ENCODE data around the gene SETD7. TPM values are rescaled to one million over a fixed set of nuclear protein-coding genes. Genes with fewer than 3 reads are reported as not detected.

SETD7 gene
- total RNA-seq, 6 donors from 2014 or later: 17.8 to 45.6 (median 34.0) TPM

- DNase-seq: no peak
- TF ChIP-seq EP300 (IDR thresholded peaks at IDR 0.05) (no peak), CTCF (IDR thresholded peaks at IDR 0.05) (no peak), POLR2A (IDR thresholded peaks at IDR 0.05) (no peak), POLR2AphosphoS5 (IDR thresholded peaks at IDR 0.05) (no peak)
- no peak for ATAC-seq (ENCODE audit: low FRiP score in 2 of 2)
- Histone ChIP-seq H3K9me3 (no peaks in the 10 kb centered on the region), H3K27me3 (no peaks in the 10 kb centered on the region), H3K36me3 (no peaks in the 10 kb centered on the region), H3K27ac (no peak overlapping the region), H3K4me1 (peaks cover 0 to 9% (median 0%) of the 10 kb centered on the region in 4 donors), H3K4me3 (no peak overlapping the region)
- WGBS, 2 donors: 88 to 91% methylated on average over 4 of the region's 4 CpGs
Observed at GRCh38 chr4:139600662-139601061, 44.6 kb upstream of the SETD7 start.

DNA sequence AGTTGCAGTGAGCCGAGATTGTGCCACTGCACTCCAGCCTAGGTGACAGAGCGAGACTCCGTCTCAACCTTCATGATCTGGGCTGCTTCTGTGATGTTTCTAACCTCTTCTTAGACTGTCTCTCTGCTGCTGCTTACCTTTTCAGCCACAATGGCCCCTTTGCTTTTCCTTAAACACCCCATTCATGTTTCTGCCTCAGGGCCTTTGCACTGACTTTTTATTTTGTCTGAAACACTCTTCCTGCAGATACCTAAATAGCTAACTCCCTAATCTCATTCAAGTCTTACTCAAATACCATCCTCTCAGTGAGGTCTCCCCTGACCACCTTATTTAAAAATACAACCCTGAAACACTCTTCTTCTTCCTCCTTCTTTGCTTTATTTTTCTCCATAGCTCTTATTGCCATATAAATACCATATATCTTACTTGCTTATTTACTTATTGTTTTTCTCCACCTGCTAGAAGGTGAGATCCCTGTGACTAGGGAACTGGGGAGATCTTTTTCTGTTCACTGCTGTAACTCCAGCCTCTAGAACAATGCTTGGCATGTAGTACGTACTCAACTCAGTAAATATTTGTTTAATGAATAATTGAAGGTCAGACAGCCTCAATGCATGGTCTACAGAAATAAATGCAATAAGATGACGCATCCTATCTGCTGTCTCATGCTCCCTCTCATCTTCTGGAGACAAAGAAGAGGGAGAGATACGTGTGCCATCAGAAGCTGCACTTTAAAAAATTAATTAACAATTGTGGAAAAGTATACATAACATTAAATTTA lies 43.8 kb upstream of the SETD7 start:
- Histone ChIP-seq H3K27me3 (no peaks in the 10 kb centered on the region), H3K9me3 (no peaks in the 10 kb centered on the region), H3K36me3 (no peaks in the 10 kb centered on the region), H3K4me1 (peaks cover 0 to 9% (median 0%) of the 10 kb centered on the region in 4 donors), H3K4me3 (no peak overlapping the region), H3K27ac (no peak overlapping the region)
- ATAC-seq (ENCODE audit: low FRiP score in 2 of 2) (no peak), DNase-seq (no peak)
- TF ChIP-seq POLR2A (IDR thresholded peaks at IDR 0.05) (no peak), CTCF (IDR thresholded peaks at IDR 0.05) (no peak), POLR2AphosphoS5 (IDR thresholded peaks at IDR 0.05) (no peak), EP300 (IDR thresholded peaks at IDR 0.05) (no peak)
- 76 to 79% methylated on average over 6 of the region's 6 CpGs for WGBS, 2 donors

DNA sequence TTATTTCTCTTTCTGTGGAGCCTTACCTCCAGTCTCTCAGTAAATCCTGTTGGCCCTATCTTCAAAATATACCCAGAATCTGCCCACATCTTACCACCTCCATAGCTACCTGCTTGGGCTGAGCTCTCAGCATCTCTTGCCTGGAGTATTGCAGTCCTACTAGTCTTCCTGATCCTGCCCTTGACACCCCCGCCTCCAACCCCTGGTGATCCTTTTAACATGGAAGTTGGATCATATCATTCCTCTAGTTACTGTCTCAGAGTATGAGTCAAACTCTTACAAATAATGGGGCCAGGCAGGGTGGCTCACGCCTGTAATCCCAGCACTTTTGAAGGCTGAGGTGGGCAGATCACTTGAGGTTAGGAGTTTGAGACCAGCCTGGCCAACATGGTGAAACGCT lies 43.1 kb upstream of the SETD7 start:
- Histone ChIP-seq H3K4me3 (no peak overlapping the region), H3K4me1 (peaks cover 0 to 9% (median 0%) of the 10 kb centered on the region in 4 donors), H3K27ac (no peak overlapping the region), H3K9me3 (no peaks in the 10 kb centered on the region), H3K27me3 (no peaks in the 10 kb centered on the region), H3K36me3 (no peaks in the 10 kb centered on the region)
- DNase-seq (no peak), ATAC-seq (ENCODE audit: low FRiP score in 2 of 2) (no peak)
- 91 to 92% methylated on average over 3 of the region's 3 CpGs for WGBS, 2 donors
- no peak for TF ChIP-seq CTCF (IDR thresholded peaks at IDR 0.05)
- TF ChIP-seq EP300 (IDR thresholded peaks at IDR 0.05): no peak
- TF ChIP-seq POLR2AphosphoS5 (IDR thresholded peaks at IDR 0.05): no peak
- no peak for TF ChIP-seq POLR2A (IDR thresholded peaks at IDR 0.05)

DNA sequence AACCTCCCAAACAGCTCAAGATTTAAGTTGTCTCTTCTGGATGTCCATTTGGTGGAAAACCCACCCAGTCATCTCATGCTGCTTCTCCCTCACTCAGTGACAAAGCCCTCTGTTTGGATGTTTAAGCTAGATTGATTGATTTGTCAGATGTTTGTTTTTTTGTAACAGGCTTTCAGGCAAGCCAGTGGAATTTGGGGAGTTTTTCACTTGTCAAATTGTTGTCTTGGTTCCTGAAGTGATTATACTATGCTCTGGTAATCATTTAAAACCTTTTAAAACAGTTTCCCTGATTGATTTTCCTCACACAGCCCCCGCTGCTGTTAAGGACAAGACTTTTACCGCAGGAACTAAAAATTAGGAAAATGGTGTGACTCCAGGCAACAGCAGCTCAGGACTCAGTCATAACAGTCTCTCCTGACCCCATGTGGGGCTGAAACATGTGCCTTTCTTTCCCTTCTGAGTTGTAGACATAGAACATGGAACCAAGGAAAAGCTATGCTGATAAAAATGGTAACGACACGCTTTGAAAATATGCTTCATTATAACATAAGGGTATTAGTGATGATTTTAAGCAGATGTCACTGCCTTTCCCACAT lies 40.8 kb upstream of the SETD7 start:
- no peak for DNase-seq
- WGBS, 2 donors: 78 to 92% methylated on average over 4 of the region's 4 CpGs
- Histone ChIP-seq H3K9me3 (no peaks in the 10 kb centered on the region), H3K36me3 (no peaks in the 10 kb centered on the region), H3K27ac (no peak overlapping the region), H3K27me3 (no peaks in the 10 kb centered on the region), H3K4me3 (no peak overlapping the region), H3K4me1 (peaks cover 0 to 4% (median 0%) of the 10 kb centered on the region in 4 donors)
- TF ChIP-seq POLR2AphosphoS5 (IDR thresholded peaks at IDR 0.05) (no peak), POLR2A (IDR thresholded peaks at IDR 0.05) (no peak), EP300 (IDR thresholded peaks at IDR 0.05) (no peak), CTCF (IDR thresholded peaks at IDR 0.05) (no peak)
- ATAC-seq (ENCODE audit: low FRiP score in 2 of 2): no peak
